Activated CD8-positive, alpha-beta T cell treated with anti-CD3 and anti-CD28 coated beads for 36 hours (primary cell): ENCODE results near the gene FOXO1. TPM values are rescaled to one million over a fixed set of nuclear protein-coding genes. Genes with fewer than 3 reads are reported as not detected.

Source experiments
- ATAC-seq: fragments of 200-7000 bp; cut with Tn5 transposase; one replicate; pipeline ENCODE4 v1.10.0; 2021; ENCODE audit warnings: mild to moderate bottlenecking, moderate library complexity
- CTCF ChIA-PET: fragments of 350-600 bp; sonication (Branson Sonifier 250); formaldehyde crosslinking; loops from one replicate; lab custom pipeline; 2021; ENCODE audit warnings: antibody characterized with exemption; lab: Charles Lee
- POLR2A ChIA-PET: fragments of 350-600 bp; sonication (Branson Sonifier 250); formaldehyde crosslinking; loops from one replicate; lab custom pipeline; 2021; ENCODE audit warnings: antibody characterized with exemption; lab: Charles Lee
- DNase-seq: peaks from one replicate; pipeline ENCODE4 v3.0.0-alpha.2; 2020
- H3K27ac Mint-ChIP-seq: one replicate; pipeline ENCODE4 v1.8.0; 2021; ENCODE audit warnings: mild to moderate bottlenecking, mixed read lengths
- H3K27me3 Mint-ChIP-seq: one replicate; pipeline ENCODE4 v1.8.0; 2021; ENCODE audit warnings: mixed read lengths
- H3K36me3 Mint-ChIP-seq: one replicate; pipeline ENCODE4 v1.8.0; 2021; ENCODE audit warnings: low read depth, mixed read lengths
- H3K4me1 Mint-ChIP-seq: one replicate; pipeline ENCODE4 v1.8.0; 2021; ENCODE audit warnings: low read depth, mixed read lengths
- H3K4me3 Mint-ChIP-seq: one replicate; pipeline ENCODE4 v1.8.0; 2021; ENCODE audit warnings: mild to moderate bottlenecking, moderate library complexity, mixed read lengths
- H3K9me3 Mint-ChIP-seq: one replicate; pipeline ENCODE4 v1.8.0; 2021; ENCODE audit warnings: mixed read lengths
- CTCF ChIP-seq: fragments of 200-600 bp; IDR thresholded peaks from one replicate; pipeline ENCODE4 v1.8.0; 2022; ENCODE audit warnings: antibody characterized with exemption, mild to moderate bottlenecking
- intact Hi-C: fragments of 100-400 bp; cut with micrococcal nuclease; formaldehyde crosslinking; loops from one replicate; pipeline ENCODE4 v1.10.0; 2022
- total RNA-seq, 2 experiments: library from RNA; stranded (reverse); gene quantifications; one replicate each; pipeline ENCODE4 v1.2.3, GENCODE V29; 2021

The FOXO1 gene
- total RNA-seq, 2 experiments from 2014 or later, result 30.6 to 30.8 TPM

GRCh38 chr13:40672765-40673397 lies 6.4 kb upstream of the FOXO1 start:
- Mint-ChIP-seq H3K4me1 (peaks cover 35% of the 10 kb centered on the region), H3K9me3 (no peaks in the 10 kb centered on the region), H3K27ac (no peak overlapping the region), H3K36me3 (no peaks in the 10 kb centered on the region), H3K4me3 (no peak overlapping the region), H3K27me3 (no peaks in the 10 kb centered on the region)
- no peak for TF ChIP-seq CTCF
- POLR2A ChIA-PET, result interaction anchor here (0.8 to 1.0 kb wide), 2 partner anchors 119 to 356 kb away, joined by 3 read pairs; no protein-coding TSS in a partner anchor
- ATAC-seq (no peak), DNase-seq (no peak)
- CTCF ChIA-PET, result interaction anchor here (0.9 to 8.0 kb wide), 3 partner anchors 11 to 895 kb away, joined by 3 to 72 read pairs (median 3); no protein-coding TSS in a partner anchor
- intact Hi-C loops, result no loop called here

- ATAC-seq (peak; percentile 50), DNase-seq (peak; percentile 35)
- Mint-ChIP-seq H3K9me3 (no peaks in the 10 kb centered on the region), H3K36me3 (no peaks in the 10 kb centered on the region), H3K4me3 (no peak overlapping the region), H3K27ac (no peak overlapping the region), H3K27me3 (no peaks in the 10 kb centered on the region), H3K4me1 (peaks cover 40% of the 10 kb centered on the region)
- no peak for TF ChIP-seq CTCF
- intact Hi-C loops, result no loop called here
- POLR2A ChIA-PET, result interaction anchor here (0.8 kb wide), 1 partner anchor 119 kb away, joined by 3 read pairs; no protein-coding TSS in a partner anchor
- CTCF ChIA-PET, result interaction anchor here (8.0 kb wide), 1 partner anchor 12 kb away, joined by 72 read pairs; no protein-coding TSS in a partner anchor
Observed at GRCh38 chr13:40671956-40672764, 5.7 kb upstream of the FOXO1 start.

- no peak overlapping the region for H3K27ac Mint-ChIP-seq
- peaks cover 2% of the 10 kb centered on the region for H3K36me3 Mint-ChIP-seq
- no peaks in the 10 kb centered on the region for H3K27me3 Mint-ChIP-seq
- no peak overlapping the region for H3K4me3 Mint-ChIP-seq
- ATAC-seq, result no peak
- no peaks in the 10 kb centered on the region for H3K9me3 Mint-ChIP-seq
- intact Hi-C loops, result no loop called here
- H3K4me1 Mint-ChIP-seq, result peaks cover 40% of the 10 kb centered on the region
- ChIA-PET CTCF (interaction anchor here (2.0 to 8.0 kb wide), 3 partner anchors 14 to 600 kb away, joined by 9 to 72 read pairs (median 13); no protein-coding TSS in a partner anchor), POLR2A (interaction anchor here (0.7 kb wide), 2 partner anchors 127 to 159 kb away, joined by 3 read pairs; no protein-coding TSS in a partner anchor)
- DNase-seq, result no peak
- TF ChIP-seq CTCF, result no peak
Observed at GRCh38 chr13:40670307-40670706, 3.9 kb upstream of the FOXO1 start.

GRCh38 chr13:40668335-40668734 lies 1.9 kb upstream of the FOXO1 start:
- no peaks in the 10 kb centered on the region for H3K27me3 Mint-ChIP-seq
- peak; percentile 66 for TF ChIP-seq CTCF
- ATAC-seq, result peak; percentile 17
- no peaks in the 10 kb centered on the region for H3K9me3 Mint-ChIP-seq
- H3K4me1 Mint-ChIP-seq, result peaks cover 39% of the 10 kb centered on the region
- ChIA-PET CTCF (interaction anchor here (0.6 to 8.0 kb wide), 25 partner anchors 11 to 606 kb away, joined by 3 to 72 read pairs (median 4); no protein-coding TSS in a partner anchor), POLR2A (interaction anchor here (0.8 to 1.4 kb wide), 4 partner anchors 12 to 404 kb away, joined by 3 to 5 read pairs (median 4); no protein-coding TSS in a partner anchor)
- H3K27ac Mint-ChIP-seq, result peak overlapping the region; percentile 50
- peak overlapping the region; percentile 85 for H3K4me3 Mint-ChIP-seq
- H3K36me3 Mint-ChIP-seq, result peaks cover 12% of the 10 kb centered on the region
- intact Hi-C loops, result loop anchor here (10.0 kb wide), 2 partner anchors 106 to 484 kb away; partner anchors contain the start of gene MRPS31
- DNase-seq, result peak; percentile 68
